GM12865 (cell line): ENCODE results near the gene LASP1NB.
A peak's percentile ranks its signal among the peaks of the same experiment; 100 is the strongest.
"Not testable (repeated sequence)": the region's sequence is repeated elsewhere in the genome, so short reads cannot be mapped to it uniquely, and the experiment has no call there.

Experiments used
- DNase-seq: peaks from one replicate; pipeline ENCODE4 v3.0.0; 2010; ENCODE audit warnings: low read depth
- H3K4me3 ChIP-seq: 2 replicates; pipeline ENCODE4 v1.5.1; 2011; ENCODE audit warnings: mild to moderate bottlenecking, low read depth, low read length, control low read depth
- TF ChIP-seq, protein P1 (sequence below): IDR thresholded peaks from 2 replicates; pipeline ENCODE4 v1.5.1; 2011; ENCODE audit warnings: low read length, control low read depth, low read depth, inconsistent platforms; ENCODE audit not compliant: insufficient read depth; ENCODE audit errors: missing control alignments

The LASP1NB gene

DNA sequence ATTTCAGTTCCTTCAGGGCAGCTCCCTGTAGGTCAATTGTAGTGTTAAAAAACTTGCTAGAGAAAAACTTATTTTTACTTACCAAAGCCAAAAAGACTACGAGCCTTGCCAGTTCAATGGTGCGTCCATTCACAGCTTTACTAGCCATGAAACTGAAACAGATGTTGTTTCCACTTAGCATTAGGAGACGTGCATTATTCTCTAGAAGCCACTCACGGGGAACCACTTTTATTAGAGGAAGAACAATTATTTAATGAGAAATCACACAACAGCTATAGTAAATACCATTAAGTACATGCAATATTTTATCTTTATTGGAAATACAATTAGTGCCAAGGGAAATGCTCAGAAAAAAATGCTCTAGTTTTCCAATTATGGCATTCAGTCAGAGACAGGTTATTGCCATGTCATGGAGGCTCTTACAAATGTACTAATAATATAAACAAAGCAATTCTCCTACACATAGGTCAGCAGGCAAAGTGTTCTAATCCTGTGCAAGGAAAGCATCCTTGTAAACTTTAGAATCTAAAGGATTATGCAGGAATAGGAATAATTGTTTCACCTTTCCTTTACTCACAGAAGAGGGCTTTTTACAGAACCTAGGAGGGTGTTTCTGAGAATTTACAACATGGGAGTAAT lies 17.4 kb downstream of the LASP1NB start:
- TF ChIP-seq, protein P1, sequence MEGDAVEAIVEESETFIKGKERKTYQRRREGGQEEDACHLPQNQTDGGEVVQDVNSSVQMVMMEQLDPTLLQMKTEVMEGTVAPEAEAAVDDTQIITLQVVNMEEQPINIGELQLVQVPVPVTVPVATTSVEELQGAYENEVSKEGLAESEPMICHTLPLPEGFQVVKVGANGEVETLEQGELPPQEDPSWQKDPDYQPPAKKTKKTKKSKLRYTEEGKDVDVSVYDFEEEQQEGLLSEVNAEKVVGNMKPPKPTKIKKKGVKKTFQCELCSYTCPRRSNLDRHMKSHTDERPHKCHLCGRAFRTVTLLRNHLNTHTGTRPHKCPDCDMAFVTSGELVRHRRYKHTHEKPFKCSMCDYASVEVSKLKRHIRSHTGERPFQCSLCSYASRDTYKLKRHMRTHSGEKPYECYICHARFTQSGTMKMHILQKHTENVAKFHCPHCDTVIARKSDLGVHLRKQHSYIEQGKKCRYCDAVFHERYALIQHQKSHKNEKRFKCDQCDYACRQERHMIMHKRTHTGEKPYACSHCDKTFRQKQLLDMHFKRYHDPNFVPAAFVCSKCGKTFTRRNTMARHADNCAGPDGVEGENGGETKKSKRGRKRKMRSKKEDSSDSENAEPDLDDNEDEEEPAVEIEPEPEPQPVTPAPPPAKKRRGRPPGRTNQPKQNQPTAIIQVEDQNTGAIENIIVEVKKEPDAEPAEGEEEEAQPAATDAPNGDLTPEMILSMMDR: no peak
- DNase-seq: peak; percentile 50
- H3K4me3 ChIP-seq: no peak overlapping the region

DNA sequence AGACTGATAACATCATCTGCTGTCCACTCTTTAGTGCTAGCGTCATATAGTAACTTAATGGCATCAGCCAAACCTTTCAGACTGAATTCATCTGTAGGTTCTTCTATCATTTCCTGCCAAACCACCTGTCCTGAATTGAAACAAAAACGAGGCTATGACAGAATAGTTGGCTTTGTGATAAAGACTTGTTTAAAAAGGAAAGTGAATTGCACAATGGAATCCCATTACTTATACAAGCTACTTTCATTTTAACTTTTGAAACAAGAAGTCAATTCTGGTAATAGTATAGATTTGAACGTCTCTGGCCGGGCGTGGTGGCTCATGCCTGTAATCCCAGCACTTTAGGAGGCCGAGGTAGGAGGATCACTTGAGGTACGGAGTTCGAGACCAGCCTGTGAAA lies 18.2 kb downstream of the LASP1NB start:
- DNase-seq: peak; percentile 65
- TF ChIP-seq, protein P1: no peak
- H3K4me3 ChIP-seq: no peak overlapping the region

DNA sequence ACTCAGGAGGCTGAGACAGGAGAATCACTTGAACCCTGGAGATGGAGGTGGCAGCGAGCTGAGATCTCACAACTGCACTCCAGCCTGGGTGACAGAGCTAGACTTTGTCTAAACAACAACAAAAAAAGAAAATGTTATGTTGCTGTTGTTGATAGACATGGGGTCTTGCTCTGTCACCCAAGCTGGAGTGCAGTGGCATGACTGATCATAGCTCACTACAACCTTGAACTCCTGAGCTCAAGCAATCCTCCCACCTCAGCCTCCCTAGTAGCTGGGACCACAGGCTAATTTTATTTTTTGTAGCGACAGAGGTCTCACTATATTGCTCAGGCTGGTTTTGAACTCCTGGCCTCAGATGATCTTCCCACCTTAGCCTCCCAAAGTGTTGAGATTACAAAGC lies 21.8 kb downstream of the LASP1NB start:
- no peak for DNase-seq
- TF ChIP-seq, protein P1: no peak

DNA sequence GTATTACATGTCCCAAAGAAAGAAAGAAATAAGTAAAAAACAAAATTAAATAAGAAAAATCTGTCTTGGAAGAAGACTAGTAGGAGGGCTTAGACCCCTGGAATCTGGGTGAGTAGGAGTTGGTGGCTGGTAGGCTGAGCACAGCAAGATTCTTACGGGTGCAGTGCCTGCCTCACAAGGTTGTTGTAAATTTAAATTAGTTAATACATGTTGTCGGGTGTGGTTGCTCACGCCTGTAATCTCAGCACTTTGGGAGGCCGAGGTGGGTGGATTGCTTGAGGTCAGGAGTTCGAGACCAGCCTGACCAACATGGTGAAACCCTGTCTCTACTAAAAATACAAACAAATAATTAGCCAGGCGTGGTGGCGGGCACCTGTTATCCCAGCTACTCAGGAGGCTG lies 28.4 kb downstream of the LASP1NB start:
- not testable (repeated sequence) for H3K4me3 ChIP-seq

More for the DNA sequence above, 21.8 kb downstream of the LASP1NB start:
- H3K4me3 ChIP-seq: no peak overlapping the region

DNA sequence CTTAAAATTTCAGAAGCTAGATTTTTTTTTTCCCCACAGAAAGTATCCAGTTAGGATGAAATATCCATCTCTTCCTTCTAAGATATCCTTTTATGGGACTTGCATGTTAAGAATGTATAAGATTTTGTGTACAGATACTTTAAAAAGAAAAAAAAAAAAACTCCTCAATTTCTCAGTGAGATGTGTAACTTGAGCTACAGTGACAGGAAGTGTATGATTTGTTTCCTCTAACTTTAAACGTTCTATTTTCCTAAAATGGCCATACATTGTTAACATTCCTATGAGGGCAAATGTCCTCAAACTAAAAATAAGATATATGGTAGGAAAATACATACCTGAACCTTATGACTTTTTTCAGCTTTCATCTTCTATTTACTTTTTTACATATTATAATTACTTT lies 32.9 kb downstream of the LASP1NB start:
- TF ChIP-seq, protein P1: no peak
- DNase-seq: no peak
- H3K4me3 ChIP-seq: no peak overlapping the region

More for the DNA sequence above, 28.4 kb downstream of the LASP1NB start:
- DNase-seq: not testable (repeated sequence)

DNA sequence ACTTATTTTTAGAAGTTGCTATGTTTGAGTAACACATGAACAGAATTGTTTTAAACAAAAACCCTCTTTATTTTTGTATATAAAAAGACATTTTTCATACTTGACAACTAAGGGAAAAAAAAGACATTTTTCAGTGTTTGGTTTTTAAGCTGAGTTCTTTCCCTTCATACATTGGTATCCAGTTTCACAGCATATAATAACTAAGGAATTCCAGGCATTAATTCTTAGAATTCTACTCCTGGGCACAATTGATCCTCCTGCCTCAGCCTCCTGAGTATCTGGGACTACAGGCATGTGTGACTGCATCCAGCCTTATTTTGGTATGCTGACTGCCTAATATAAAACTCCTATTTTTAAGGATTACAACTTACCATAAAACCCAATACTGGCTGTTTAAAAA lies 33.3 kb downstream of the LASP1NB start:
- no peak for DNase-seq
- TF ChIP-seq, protein P1: no peak
- H3K4me3 ChIP-seq: no peak overlapping the region

DNA sequence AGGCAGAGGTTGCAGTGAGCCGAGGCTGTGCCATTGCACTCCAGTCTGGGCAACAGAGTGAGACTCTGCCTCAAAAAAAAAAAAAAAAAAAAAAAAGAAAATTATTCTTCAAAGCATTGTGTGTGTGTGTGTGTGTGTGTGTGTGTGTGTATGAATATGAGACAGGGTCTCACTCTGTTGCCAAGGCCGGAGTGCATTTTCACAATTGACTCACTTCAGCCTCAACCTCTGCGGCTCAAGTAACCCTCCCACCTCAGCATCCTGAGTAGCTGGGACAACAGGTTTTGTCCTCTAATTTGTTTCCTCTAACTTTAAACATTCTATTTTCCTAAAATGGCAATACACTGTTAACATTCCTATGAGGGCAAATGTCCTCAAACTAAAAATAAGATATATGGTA lies 34.1 kb downstream of the LASP1NB start:
- no peak overlapping the region for H3K4me3 ChIP-seq
- TF ChIP-seq, protein P1: no peak
- no peak for DNase-seq

DNA sequence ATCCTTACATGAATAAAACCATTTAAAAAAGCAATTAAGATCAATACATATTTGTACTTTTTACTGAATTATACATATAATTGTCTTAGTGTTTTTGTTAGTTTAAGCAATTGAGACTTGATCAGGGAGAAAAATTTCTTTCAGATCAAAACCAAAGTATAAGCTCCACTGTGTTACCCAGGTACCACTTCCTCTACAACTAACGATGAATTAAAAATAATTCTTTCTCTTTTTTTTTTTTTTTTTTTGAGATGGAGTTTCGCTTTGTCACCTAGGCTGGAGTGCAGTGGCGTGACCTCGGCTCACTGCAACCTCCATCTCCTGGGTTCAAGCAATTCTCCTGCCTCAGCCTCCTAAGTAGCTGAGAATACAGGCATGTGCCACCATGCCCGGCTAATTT lies 35.0 kb downstream of the LASP1NB start:
- DNase-seq: no peak
- H3K4me3 ChIP-seq: no peak overlapping the region
- TF ChIP-seq, protein P1: no peak
